Measurements from ENCODE around the gene MXRA7. TPM values are rescaled to one million over a fixed set of nuclear protein-coding genes. Genes with fewer than 3 reads are reported as not detected.

MXRA7 gene
- total RNA-seq, 1 donor from 2014 or later, result 236 TPM

DNA sequence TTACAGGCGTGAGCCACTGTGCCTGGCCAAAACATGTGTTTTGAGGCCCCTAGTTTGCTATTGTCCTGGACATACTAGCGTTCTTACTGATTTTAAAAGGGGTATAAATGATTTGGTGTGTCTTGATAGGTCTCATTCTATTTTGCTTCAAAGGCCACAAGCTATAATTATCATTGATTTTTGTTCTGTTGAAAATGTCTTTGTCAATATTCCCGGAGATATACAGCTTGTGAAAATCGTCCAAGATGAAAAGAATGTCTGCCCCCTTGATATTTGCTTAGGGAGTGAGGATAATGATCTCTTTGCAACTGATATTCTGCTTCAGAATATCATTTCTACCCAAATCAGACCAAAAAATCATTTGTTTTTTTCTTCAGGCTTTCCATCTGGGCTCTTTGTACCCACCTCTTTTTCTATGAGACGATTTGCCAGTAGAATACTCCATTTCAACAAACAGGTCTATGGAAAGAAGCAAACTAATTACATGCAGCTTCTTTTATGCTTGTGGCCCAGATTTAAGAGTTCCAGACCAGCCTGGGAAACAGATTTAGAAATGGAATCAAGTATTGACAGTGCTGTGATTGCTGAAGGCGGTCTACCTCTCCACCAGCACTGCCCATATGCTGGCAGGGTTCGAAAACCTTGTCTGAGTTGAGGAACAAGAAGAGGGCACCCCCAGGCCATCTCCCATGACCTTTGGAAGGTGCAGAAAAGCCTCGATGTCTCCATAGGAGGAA is 53.1 kb downstream of the MXRA7 start:
- no peak for DNase-seq
- Mint-ChIP-seq H3K36me3 (ENCODE audit: unreplicated experiment) (no peaks in the 10 kb centered on the region), H3K27ac (ENCODE audit: unreplicated experiment) (no peak overlapping the region), H3K9me3 (ENCODE audit: unreplicated experiment) (no peaks in the 10 kb centered on the region), H3K4me3 (ENCODE audit: unreplicated experiment) (no peak overlapping the region), H3K27me3 (ENCODE audit: unreplicated experiment) (peaks cover 4% of the 10 kb centered on the region), H3K4me1 (ENCODE audit: low read depth, unreplicated experiment) (no peaks in the 10 kb centered on the region)
- TF ChIP-seq, protein P1, sequence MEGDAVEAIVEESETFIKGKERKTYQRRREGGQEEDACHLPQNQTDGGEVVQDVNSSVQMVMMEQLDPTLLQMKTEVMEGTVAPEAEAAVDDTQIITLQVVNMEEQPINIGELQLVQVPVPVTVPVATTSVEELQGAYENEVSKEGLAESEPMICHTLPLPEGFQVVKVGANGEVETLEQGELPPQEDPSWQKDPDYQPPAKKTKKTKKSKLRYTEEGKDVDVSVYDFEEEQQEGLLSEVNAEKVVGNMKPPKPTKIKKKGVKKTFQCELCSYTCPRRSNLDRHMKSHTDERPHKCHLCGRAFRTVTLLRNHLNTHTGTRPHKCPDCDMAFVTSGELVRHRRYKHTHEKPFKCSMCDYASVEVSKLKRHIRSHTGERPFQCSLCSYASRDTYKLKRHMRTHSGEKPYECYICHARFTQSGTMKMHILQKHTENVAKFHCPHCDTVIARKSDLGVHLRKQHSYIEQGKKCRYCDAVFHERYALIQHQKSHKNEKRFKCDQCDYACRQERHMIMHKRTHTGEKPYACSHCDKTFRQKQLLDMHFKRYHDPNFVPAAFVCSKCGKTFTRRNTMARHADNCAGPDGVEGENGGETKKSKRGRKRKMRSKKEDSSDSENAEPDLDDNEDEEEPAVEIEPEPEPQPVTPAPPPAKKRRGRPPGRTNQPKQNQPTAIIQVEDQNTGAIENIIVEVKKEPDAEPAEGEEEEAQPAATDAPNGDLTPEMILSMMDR (IDR thresholded peaks at IDR 0.05; ENCODE audit: partially characterized antibody, unreplicated experiment), result no peak

DNA sequence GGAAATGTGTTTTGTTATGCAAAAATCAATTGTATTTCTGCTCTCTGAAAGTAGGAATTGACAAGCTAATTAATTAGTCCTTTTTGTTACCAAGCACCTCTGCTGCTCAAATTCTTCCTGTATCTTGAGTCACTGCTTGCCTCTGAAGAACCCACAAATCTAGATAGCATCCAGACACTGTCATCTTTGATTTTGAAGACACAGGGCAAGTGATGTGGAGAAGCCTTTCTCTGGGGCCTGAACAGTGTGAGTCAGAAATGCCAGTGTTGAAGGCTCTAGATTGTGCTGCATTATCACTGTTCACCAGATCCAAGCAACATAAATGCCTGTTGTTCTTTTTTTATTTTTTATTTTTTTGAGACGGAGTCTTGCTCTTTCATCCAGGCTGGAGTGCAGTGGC is 56.4 kb downstream of the MXRA7 start:
- Mint-ChIP-seq H3K27me3 (ENCODE audit: unreplicated experiment) (peaks cover 3% of the 10 kb centered on the region), H3K27ac (ENCODE audit: unreplicated experiment) (no peak overlapping the region), H3K4me1 (ENCODE audit: low read depth, unreplicated experiment) (no peaks in the 10 kb centered on the region), H3K36me3 (ENCODE audit: unreplicated experiment) (peaks cover 5% of the 10 kb centered on the region), H3K9me3 (ENCODE audit: unreplicated experiment) (peaks cover 4% of the 10 kb centered on the region), H3K4me3 (ENCODE audit: unreplicated experiment) (no peak overlapping the region)
- no peak for DNase-seq
- TF ChIP-seq, protein P1 (IDR thresholded peaks at IDR 0.05; ENCODE audit: partially characterized antibody, unreplicated experiment), result no peak

DNA sequence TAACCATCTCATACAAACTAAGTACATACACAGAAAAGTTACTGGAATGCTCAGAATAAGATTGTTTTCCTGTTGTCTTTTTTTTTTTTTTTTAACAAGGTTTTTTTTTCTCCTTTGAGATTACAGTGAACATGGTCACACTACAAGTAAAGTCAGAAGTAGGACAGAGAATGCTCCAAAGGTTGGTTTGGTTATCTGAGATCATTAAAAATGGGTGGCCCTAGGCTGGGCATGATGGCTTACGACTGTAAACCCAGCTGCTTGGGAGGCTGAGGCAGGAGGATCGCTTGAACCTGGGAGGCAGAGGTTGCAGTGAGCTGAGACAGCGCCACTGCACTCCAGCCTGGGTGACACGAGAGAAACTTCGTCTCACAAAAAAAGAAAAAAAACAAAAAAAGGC is 60.3 kb downstream of the MXRA7 start:
- Mint-ChIP-seq H3K4me1 (ENCODE audit: low read depth, unreplicated experiment) (no peaks in the 10 kb centered on the region), H3K4me3 (ENCODE audit: unreplicated experiment) (no peak overlapping the region), H3K36me3 (ENCODE audit: unreplicated experiment) (peaks cover 13% of the 10 kb centered on the region), H3K27ac (ENCODE audit: unreplicated experiment) (no peak overlapping the region), H3K9me3 (ENCODE audit: unreplicated experiment) (peaks cover 4% of the 10 kb centered on the region), H3K27me3 (ENCODE audit: unreplicated experiment) (no peaks in the 10 kb centered on the region)
- TF ChIP-seq, protein P1 (IDR thresholded peaks at IDR 0.05; ENCODE audit: partially characterized antibody, unreplicated experiment), result no peak
- DNase-seq, result no peak

DNA sequence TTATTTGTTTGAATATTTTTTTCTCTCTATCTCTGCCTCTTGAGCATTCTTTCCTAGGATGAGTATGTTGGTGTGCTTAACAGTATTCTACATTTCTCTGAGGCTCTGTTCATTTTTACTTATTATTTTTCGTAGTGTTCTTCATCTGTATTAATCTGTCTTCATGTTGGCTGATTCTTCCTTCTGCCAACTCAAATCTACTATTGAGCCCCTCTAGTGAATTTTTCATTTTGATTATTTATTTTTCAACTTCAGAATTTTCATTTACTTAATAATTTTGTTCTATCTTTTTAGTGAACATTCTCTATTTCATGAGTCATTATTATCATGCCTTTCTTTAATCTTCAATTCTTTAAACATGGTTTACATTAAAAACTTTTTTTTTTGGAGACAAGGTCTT is 64.1 kb downstream of the MXRA7 start:
- H3K36me3 Mint-ChIP-seq (ENCODE audit: unreplicated experiment), result peaks cover 9% of the 10 kb centered on the region

DNA sequence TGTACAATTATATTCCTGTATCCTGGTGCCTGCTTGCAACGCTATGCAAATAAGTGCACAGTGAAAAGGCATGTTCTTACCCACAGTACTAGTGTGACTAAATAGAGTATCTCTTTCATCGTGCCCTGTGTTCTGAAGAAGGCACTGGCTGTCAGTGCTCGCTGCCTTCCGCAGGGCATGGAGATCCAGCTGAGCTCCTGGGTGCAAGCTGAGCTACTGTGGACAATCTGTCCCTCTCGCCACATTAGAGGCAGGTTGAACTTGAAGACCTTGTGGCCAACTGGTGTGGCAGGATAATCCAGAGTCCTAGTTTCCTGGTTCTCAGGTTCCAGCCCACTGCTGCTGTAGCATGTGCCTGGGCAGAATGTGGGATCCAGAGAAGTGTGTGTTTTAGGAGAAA is 65.3 kb downstream of the MXRA7 start:
- TF ChIP-seq, protein P1 (IDR thresholded peaks at IDR 0.05; ENCODE audit: partially characterized antibody, unreplicated experiment), result no peak
- no peaks in the 10 kb centered on the region for H3K27me3 Mint-ChIP-seq (ENCODE audit: unreplicated experiment)
- DNase-seq, result no peak
- H3K9me3 Mint-ChIP-seq (ENCODE audit: unreplicated experiment), result peaks cover 2% of the 10 kb centered on the region
- no peaks in the 10 kb centered on the region for H3K4me1 Mint-ChIP-seq (ENCODE audit: low read depth, unreplicated experiment)
- no peak overlapping the region for H3K4me3 Mint-ChIP-seq (ENCODE audit: unreplicated experiment)
- peaks cover 9% of the 10 kb centered on the region for H3K36me3 Mint-ChIP-seq (ENCODE audit: unreplicated experiment)
- no peak overlapping the region for H3K27ac Mint-ChIP-seq (ENCODE audit: unreplicated experiment)

More for the DNA sequence above, 64.1 kb downstream of the MXRA7 start:
- H3K4me3 Mint-ChIP-seq (ENCODE audit: unreplicated experiment), result no peak overlapping the region
- TF ChIP-seq, protein P1 (IDR thresholded peaks at IDR 0.05; ENCODE audit: partially characterized antibody, unreplicated experiment), result no peak
- no peak overlapping the region for H3K27ac Mint-ChIP-seq (ENCODE audit: unreplicated experiment)
- peaks cover 2% of the 10 kb centered on the region for H3K9me3 Mint-ChIP-seq (ENCODE audit: unreplicated experiment)
- no peaks in the 10 kb centered on the region for H3K27me3 Mint-ChIP-seq (ENCODE audit: unreplicated experiment)
- H3K4me1 Mint-ChIP-seq (ENCODE audit: low read depth, unreplicated experiment), result no peaks in the 10 kb centered on the region
- no peak for DNase-seq

Data from glutamatergic neuron (in vitro differentiated cells).